GM23248 (cell line): ENCODE data around the gene PJA2. TPM values are rescaled to one million over a fixed set of nuclear protein-coding genes. Genes with fewer than 3 reads are reported as not detected.

ENCODE experiments used
- DNase-seq: peaks from one replicate; pipeline ENCODE4 v3.0.0-alpha.2; 2015
- H2AFZ ChIP-seq: fragments of 200-600 bp; sonication (generic); 2 replicates; pipeline ENCODE4 v1.6.1; 2016; ENCODE audit warnings: antibody characterized with exemption
- H3F3A ChIP-seq: fragments of 200-600 bp; sonication (generic); 2 replicates; pipeline ENCODE4 v1.6.1; 2016; ENCODE audit warnings: mild to moderate bottlenecking, antibody characterized with exemption, mixed run types; ENCODE audit not compliant: insufficient read depth
- H3K27ac ChIP-seq: fragments of 200-600 bp; sonication (generic); 2 replicates; pipeline ENCODE4 v1.5.1; 2016; ENCODE audit warnings: mild to moderate bottlenecking
- H3K27me3 ChIP-seq: fragments of 200-600 bp; sonication (generic); replicated peaks from 2 replicates; pipeline ENCODE4 v1.6.1; 2016; ENCODE audit warnings: mild to moderate bottlenecking; ENCODE audit not compliant: insufficient read depth
- H3K36me3 ChIP-seq: fragments of 200-600 bp; sonication (generic); 2 replicates; pipeline ENCODE4 v1.6.1; 2016; ENCODE audit warnings: low read depth, mild to moderate bottlenecking
- H3K4me1 ChIP-seq: fragments of 200-600 bp; sonication (generic); 2 replicates; pipeline ENCODE4 v1.6.1; 2016; ENCODE audit warnings: mild to moderate bottlenecking; ENCODE audit not compliant: insufficient read depth
- H3K4me2 ChIP-seq: fragments of 200-600 bp; sonication (generic); one replicate; pipeline ENCODE4 v1.6.1; 2016; ENCODE audit warnings: mild to moderate bottlenecking; ENCODE audit not compliant: unreplicated experiment
- H3K4me3 ChIP-seq: fragments of 200-600 bp; sonication (generic); 2 replicates; pipeline ENCODE4 v1.5.1; 2016; ENCODE audit warnings: mild to moderate bottlenecking
- H3K79me2 ChIP-seq: fragments of 200-600 bp; sonication (generic); 2 replicates; pipeline ENCODE4 v1.6.1; 2016; ENCODE audit warnings: mild to moderate bottlenecking; ENCODE audit not compliant: insufficient read depth
- H3K9ac ChIP-seq: fragments of 200-600 bp; sonication (generic); 2 replicates; pipeline ENCODE4 v1.6.1; 2016; ENCODE audit warnings: mild to moderate bottlenecking
- H3K9me2 ChIP-seq: fragments of 200-600 bp; sonication (generic); 2 replicates; pipeline ENCODE4 v1.6.1; 2016; ENCODE audit warnings: mixed run types, mild to moderate bottlenecking, moderate library complexity; ENCODE audit not compliant: insufficient read depth
- H3K9me3 ChIP-seq: fragments of 200-600 bp; sonication (generic); one replicate; pipeline ENCODE4 v1.6.1; 2017; ENCODE audit warnings: low read depth
- H4K20me1 ChIP-seq: fragments of 200-600 bp; sonication (generic); 2 replicates; pipeline ENCODE4 v1.6.0; 2016; ENCODE audit not compliant: insufficient read depth
- EZH2 ChIP-seq: fragments of 200-600 bp; sonication (generic); IDR thresholded peaks from 2 replicates; pipeline ENCODE4 v1.6.1; 2018; ENCODE audit warnings: antibody characterized with exemption, mild to moderate bottlenecking; ENCODE audit not compliant: insufficient read depth, poor library complexity, severe bottlenecking
- EZH2phosphoT487 ChIP-seq: fragments of 200-600 bp; sonication (generic); IDR thresholded peaks from 2 replicates; pipeline ENCODE4 v1.6.1; 2018; ENCODE audit warnings: antibody characterized with exemption, moderate library complexity, mild to moderate bottlenecking, low read depth; ENCODE audit not compliant: insufficient read depth
- WGBS, 2 experiments: methylation state at CpG; one replicate each; pipeline ENCODE4 v1.1.6; 2015 to 2017; ENCODE audit warnings: low lambda C conversion rate in 2 of 2, low coverage in 1 of 2; ENCODE audit errors: missing lambda C conversion rate in 2 of 2; 5-methylcytosine and 5-hydroxymethylcytosine counted together
- in situ Hi-C: fragments of 300-500 bp; cut with MboI; formaldehyde crosslinking; loops from 2 replicates; pipeline ENCODE4 v1.15.0; 2020
- polyA plus RNA-seq: library from polyadenylated mRNA; unstranded; fragments of >200 nt; fragmentation: Nextera tagmentation; extraction: Ambion mirVana; gene quantifications from 2 replicates; pipeline ENCODE4 v1.2.1, GENCODE V29; 2016
- total RNA-seq: library from RNA; depleted of rRNA; stranded (reverse); fragments of >200 nt; shearing (Covaris generic); gene quantifications from 2 replicates; pipeline ENCODE4 v1.2.3, GENCODE V29; 2014

PJA2 gene
- total and polyA plus RNA-seq, 2 experiments from 2014 or later: 76.4 to 95.3 TPM

- DNase-seq: peak; percentile 2
- Histone ChIP-seq H3K4me3 (no peak overlapping the region), H2AFZ (no peak overlapping the region), H3K27me3 (no peaks in the 10 kb centered on the region), H3F3A (peaks cover under 1% of the 10 kb centered on the region; the same call in 1 of the 2 replicates), H3K9me2 (no peaks in the 10 kb centered on the region), H3K36me3 (peaks cover 32% of the 10 kb centered on the region), H4K20me1 (0 out of 2 replicates have a peak, but pooled peaks cover 5% of the 10 kb centered on the region), H3K9me3 (no peaks in the 10 kb centered on the region), H3K79me2 (peaks cover 56% of the 10 kb centered on the region), H3K9ac (no peak overlapping the region), H3K4me2 (no peak overlapping the region), H3K27ac (no peak overlapping the region), H3K4me1 (no peaks in the 10 kb centered on the region)
- TF ChIP-seq EZH2phosphoT487 (no peak), EZH2 (no peak)
- in situ Hi-C loops: no loop called here
- WGBS, 2 experiments: 97 to 100% methylated on average over 2 of the region's 2 CpGs
These were observed 57.5 kb downstream of the PJA2 start for GRCh38 chr5:109351988-109352864.

- no peaks in the 10 kb centered on the region for H3K9me3 ChIP-seq
- WGBS, 2 experiments: 85 to 86% methylated on average over 5 of the region's 5 CpGs
- H3F3A ChIP-seq: peaks cover 10% of the 10 kb centered on the region; the same call in 1 of the 2 replicates
- no peak overlapping the region for H3K4me3 ChIP-seq
- TF ChIP-seq EZH2phosphoT487 (no peak), EZH2 (no peak)
- H3K9ac ChIP-seq: no peak overlapping the region
- in situ Hi-C loops: no loop called here
- 0 out of 2 replicates have a peak, but pooled peaks cover 5% of the 10 kb centered on the region for H4K20me1 ChIP-seq
- peaks cover 53% of the 10 kb centered on the region for H3K79me2 ChIP-seq
- no peaks in the 10 kb centered on the region for H3K9me2 ChIP-seq
- peaks cover 30% of the 10 kb centered on the region for H3K36me3 ChIP-seq
- H3K4me2 ChIP-seq: no peak overlapping the region
- peak; percentile 39 for DNase-seq
- H3K4me1 ChIP-seq: no peaks in the 10 kb centered on the region
- no peak overlapping the region for H3K27ac ChIP-seq
- H2AFZ ChIP-seq: no peak overlapping the region
- no peaks in the 10 kb centered on the region for H3K27me3 ChIP-seq
These were observed 59.1 kb downstream of the PJA2 start for GRCh38 chr5:109350537-109351270.

GRCh38 chr5:109349388-109349787 is 60.4 kb downstream of the PJA2 start:
- Histone ChIP-seq H3K27ac (no peak overlapping the region), H2AFZ (no peak overlapping the region), H3K9ac (no peak overlapping the region), H3K27me3 (no peaks in the 10 kb centered on the region), H3K36me3 (peaks cover 24% of the 10 kb centered on the region), H3K9me3 (no peaks in the 10 kb centered on the region), H3K4me1 (no peaks in the 10 kb centered on the region), H3K4me3 (no peak overlapping the region), H4K20me1 (0 out of 2 replicates have a peak, but pooled peaks cover 5% of the 10 kb centered on the region), H3F3A (peaks cover 13% of the 10 kb centered on the region; the same call in 1 of the 2 replicates), H3K4me2 (no peak overlapping the region), H3K79me2 (peaks cover 59% of the 10 kb centered on the region), H3K9me2 (no peaks in the 10 kb centered on the region)
- in situ Hi-C loops: no loop called here
- no peak for DNase-seq
- WGBS, 2 experiments: 95 to 98% methylated on average over 2 of the region's 2 CpGs
- TF ChIP-seq EZH2 (no peak), EZH2phosphoT487 (no peak)

- no peaks in the 10 kb centered on the region for H3K27me3 ChIP-seq
- no peak for TF ChIP-seq EZH2phosphoT487
- TF ChIP-seq EZH2: no peak
- peak; percentile 3 for DNase-seq
These were observed 62.4 kb downstream of the PJA2 start for GRCh38 chr5:109347252-109347888.

More at GRCh38 chr5:109347252-109347888, 62.4 kb downstream of the PJA2 start:
- peaks cover 59% of the 10 kb centered on the region for H3K79me2 ChIP-seq
- H3K9ac ChIP-seq: no peak overlapping the region
- no peak overlapping the region for H3K27ac ChIP-seq
- 0 out of 2 replicates have a peak, but pooled peaks cover 5% of the 10 kb centered on the region for H4K20me1 ChIP-seq
- H3F3A ChIP-seq: peaks cover 13% of the 10 kb centered on the region; the same call in 1 of the 2 replicates
- peaks cover 34% of the 10 kb centered on the region for H3K36me3 ChIP-seq
- H3K4me1 ChIP-seq: no peaks in the 10 kb centered on the region
- no peak overlapping the region for H3K4me2 ChIP-seq
- H3K9me3 ChIP-seq: no peaks in the 10 kb centered on the region
- in situ Hi-C loops: no loop called here
- no peak overlapping the region for H2AFZ ChIP-seq
- H3K4me3 ChIP-seq: no peak overlapping the region
- H3K9me2 ChIP-seq: no peaks in the 10 kb centered on the region
